DOHH2 (cell line): ENCODE results near the gene TRAF3.

Source experiments
- CTCF ChIP-seq: fragments of 200-600 bp; sonication (generic); IDR thresholded peaks from one replicate; pipeline ENCODE4 v1.5.1; 2014; ENCODE audit warnings: antibody characterized with exemption, mild to moderate bottlenecking, low read depth, low read length; ENCODE audit not compliant: poor library complexity, severe bottlenecking
- EZH2phosphoT487 ChIP-seq: fragments of 200-600 bp; sonication (generic); IDR thresholded peaks from 2 replicates; pipeline ENCODE4 v1.6.1; 2017; ENCODE audit warnings: borderline replicate concordance, mild to moderate bottlenecking, antibody characterized with exemption, low read length, moderate library complexity, mixed read lengths

DNA sequence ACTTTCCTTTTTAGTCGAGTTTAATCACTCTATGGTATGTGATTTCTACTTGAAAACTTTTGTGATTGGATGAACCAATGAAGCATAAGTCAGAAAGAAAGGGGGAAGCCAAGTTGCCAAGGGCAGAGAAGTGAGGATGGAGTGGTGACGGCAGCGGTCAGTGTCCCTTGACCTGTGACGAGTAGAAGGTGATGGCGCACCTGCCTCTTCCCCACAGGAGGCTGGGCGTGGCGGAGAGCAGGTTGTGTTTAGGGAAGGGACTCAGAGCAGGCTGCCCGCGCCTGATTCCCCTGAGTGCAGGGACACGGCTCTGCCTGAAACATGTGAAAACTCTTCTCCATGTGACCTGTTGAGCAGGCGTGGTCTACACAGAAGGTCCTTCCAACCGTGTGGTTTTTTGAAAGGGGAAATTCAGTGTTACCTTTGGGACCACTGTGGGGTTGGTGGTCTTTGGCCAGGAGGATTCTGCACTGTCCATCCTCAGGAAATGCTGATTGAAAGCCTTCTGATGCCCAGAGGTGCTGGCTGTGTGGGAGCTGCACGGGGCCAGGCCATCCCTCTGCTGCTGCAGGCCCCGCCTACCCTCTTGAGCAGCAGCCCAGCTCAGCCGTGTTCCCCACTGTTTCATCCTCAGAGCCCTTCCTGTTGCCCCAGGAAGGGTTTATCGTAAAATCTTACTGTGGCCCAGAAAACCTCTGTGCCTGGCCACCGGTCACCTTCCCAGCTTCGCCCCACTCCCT lies 121.7 kb downstream of the TRAF3 start:
- TF ChIP-seq CTCF, result no peak
- no peak for TF ChIP-seq EZH2phosphoT487
